Activated T-cell treated with anti-CD3 and anti-CD28 coated beads, Interleukin-2, amount 50 U/mL, for 4 hours (primary cell): Measurements from ENCODE around the gene HOXA10. TPM values are rescaled to one million over a fixed set of nuclear protein-coding genes. Genes with fewer than 3 reads are reported as not detected.

ENCODE experiments used
- ATAC-seq, 2 donors: fragments of 200-7000 bp; cut with Tn5 transposase; one replicate each; pipeline ENCODE4 v1.10.0; 2021
- DNase-seq: peaks from one replicate; pipeline ENCODE4 v3.0.0-alpha.2; 2020
- H3K27me3 Mint-ChIP-seq: one replicate; pipeline ENCODE4 v1.8.0; 2021; ENCODE audit warnings: low read depth, mixed read lengths
- H3K36me3 Mint-ChIP-seq: one replicate; pipeline ENCODE4 v1.8.0; 2022; ENCODE audit warnings: mixed read lengths; ENCODE audit not compliant: insufficient read depth
- H3K4me1 Mint-ChIP-seq: one replicate; pipeline ENCODE4 v1.8.0; 2021; ENCODE audit warnings: low read depth, mixed read lengths
- H3K4me3 Mint-ChIP-seq: one replicate; pipeline ENCODE4 v1.8.0; 2021; ENCODE audit warnings: mild to moderate bottlenecking, moderate library complexity, mixed read lengths
- H3K9me3 Mint-ChIP-seq: one replicate; pipeline ENCODE4 v1.8.0; 2021; ENCODE audit warnings: mixed read lengths
- total RNA-seq, 3 donors: library from RNA; stranded (reverse); gene quantifications; one replicate each; pipeline ENCODE4 v1.2.1, GENCODE V29; 2021

The HOXA10 gene
- total RNA-seq, 3 donors from 2014 or later: 0.08 to 0.14 (median 0.10) TPM

GRCh38 chr7:27128034-27128433 is 46.1 kb downstream of the HOXA10 start:
- H3K27me3 Mint-ChIP-seq: peaks cover 51% of the 10 kb centered on the region
- DNase-seq: no peak
- H3K4me1 Mint-ChIP-seq: no peaks in the 10 kb centered on the region
- no peaks in the 10 kb centered on the region for H3K9me3 Mint-ChIP-seq
- no peaks in the 10 kb centered on the region for H3K36me3 Mint-ChIP-seq
- no peak overlapping the region for H3K4me3 Mint-ChIP-seq
- ATAC-seq: no peak

DNA sequence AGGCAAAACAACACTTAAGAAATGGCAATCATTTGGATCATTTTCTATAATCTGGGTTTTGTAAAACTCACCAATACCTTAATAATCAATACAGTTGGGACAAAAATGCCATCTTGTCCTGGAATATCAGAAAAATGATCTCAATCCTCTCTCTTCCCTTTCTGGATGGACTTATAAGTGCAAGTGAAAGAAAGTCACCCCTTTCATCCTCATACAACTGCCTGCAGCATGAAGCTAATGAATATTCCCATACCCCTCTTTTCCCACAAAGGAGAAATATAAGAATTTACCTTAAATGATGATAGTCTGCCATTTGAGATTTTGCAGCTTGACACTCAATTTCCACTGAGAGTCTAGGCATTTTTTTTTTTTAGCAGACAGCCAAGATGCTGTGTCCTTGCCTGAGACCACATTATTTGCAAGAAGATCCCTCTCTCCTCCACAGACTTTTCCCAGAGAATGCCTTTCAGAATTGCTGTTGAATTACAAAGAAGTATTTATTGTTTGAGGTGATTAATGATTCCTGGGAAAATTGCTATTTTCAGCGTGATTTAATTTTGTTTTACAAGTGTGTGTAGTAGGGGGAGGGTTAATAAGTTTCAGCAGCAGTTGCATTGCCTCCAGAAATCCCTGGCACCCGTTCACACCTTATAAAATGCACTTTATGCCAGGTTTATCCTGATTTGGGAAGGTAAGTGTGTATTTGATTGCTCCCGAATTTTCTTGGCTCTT is 47.4 kb downstream of the HOXA10 start:
- peaks cover 46% of the 10 kb centered on the region for H3K27me3 Mint-ChIP-seq
- H3K4me1 Mint-ChIP-seq: no peaks in the 10 kb centered on the region
- no peaks in the 10 kb centered on the region for H3K36me3 Mint-ChIP-seq
- no peaks in the 10 kb centered on the region for H3K9me3 Mint-ChIP-seq
- DNase-seq (no peak), ATAC-seq (no peak)
- no peak overlapping the region for H3K4me3 Mint-ChIP-seq

DNA sequence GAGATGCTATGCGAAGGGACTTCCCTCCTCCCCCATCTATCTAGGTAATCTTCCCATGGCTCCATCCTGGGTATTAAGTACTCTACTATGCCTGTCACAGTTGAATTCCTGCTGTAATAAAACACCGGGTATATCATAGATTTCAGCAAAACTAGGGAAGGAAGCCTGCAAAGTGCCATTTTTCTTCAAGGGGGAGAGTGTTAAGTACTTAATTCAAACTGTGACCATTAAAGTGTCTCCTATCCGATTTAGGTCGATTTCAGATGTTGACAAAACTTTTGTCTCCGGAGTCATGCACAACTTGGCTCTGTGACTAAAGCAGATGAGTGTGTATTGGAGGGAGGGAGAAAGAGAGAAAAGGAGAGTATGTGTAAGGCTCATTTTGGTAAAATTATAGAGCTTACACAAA is 48.1 kb downstream of the HOXA10 start:
- Mint-ChIP-seq H3K4me3 (no peak overlapping the region), H3K36me3 (no peaks in the 10 kb centered on the region), H3K4me1 (no peaks in the 10 kb centered on the region), H3K27me3 (peaks cover 43% of the 10 kb centered on the region), H3K9me3 (no peaks in the 10 kb centered on the region)
- ATAC-seq: no peak
- no peak for DNase-seq

- peaks cover 43% of the 10 kb centered on the region for H3K27me3 Mint-ChIP-seq
- no peak for DNase-seq
- ATAC-seq: no peak
- no peaks in the 10 kb centered on the region for H3K36me3 Mint-ChIP-seq
- H3K4me1 Mint-ChIP-seq: no peaks in the 10 kb centered on the region
- no peak overlapping the region for H3K4me3 Mint-ChIP-seq
- no peaks in the 10 kb centered on the region for H3K9me3 Mint-ChIP-seq
Observed at GRCh38 chr7:27124902-27125689, 49.0 kb downstream of the HOXA10 start.

GRCh38 chr7:27124096-27124901 is 49.8 kb downstream of the HOXA10 start:
- Mint-ChIP-seq H3K4me3 (no peak overlapping the region), H3K36me3 (no peaks in the 10 kb centered on the region), H3K27me3 (peaks cover 41% of the 10 kb centered on the region), H3K4me1 (no peaks in the 10 kb centered on the region), H3K9me3 (no peaks in the 10 kb centered on the region)
- ATAC-seq: no peak
- DNase-seq: no peak

DNA sequence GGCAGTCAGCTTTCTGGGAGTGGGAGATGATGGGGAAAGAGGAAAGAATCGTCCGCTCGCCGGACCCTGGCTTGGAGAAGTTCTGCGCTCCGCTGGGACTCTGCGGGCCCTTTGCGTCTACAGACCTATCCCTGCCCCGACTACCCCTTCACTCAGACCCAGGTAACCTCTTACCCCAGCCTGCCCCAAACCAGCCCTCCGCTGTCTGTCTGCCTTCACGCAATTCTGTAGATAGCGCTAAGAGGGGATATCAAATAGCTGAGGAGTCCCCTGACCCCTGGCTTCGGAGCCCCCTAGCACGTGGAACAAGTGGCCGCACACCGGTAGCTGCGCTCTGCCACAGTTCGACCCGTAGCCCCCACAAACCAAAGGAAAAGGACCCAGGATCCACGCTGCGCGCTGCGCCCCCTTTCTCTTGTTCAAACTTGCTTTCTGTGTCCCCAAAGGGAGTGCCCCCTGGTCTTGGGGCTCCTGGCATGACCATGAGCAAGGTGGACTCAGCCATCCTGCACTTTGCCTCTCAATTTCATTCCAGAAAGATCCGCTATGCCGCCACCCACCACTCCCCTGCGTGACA is 50.6 kb downstream of the HOXA10 start:
- H3K4me3 Mint-ChIP-seq: no peak overlapping the region
- no peaks in the 10 kb centered on the region for H3K4me1 Mint-ChIP-seq

DNA sequence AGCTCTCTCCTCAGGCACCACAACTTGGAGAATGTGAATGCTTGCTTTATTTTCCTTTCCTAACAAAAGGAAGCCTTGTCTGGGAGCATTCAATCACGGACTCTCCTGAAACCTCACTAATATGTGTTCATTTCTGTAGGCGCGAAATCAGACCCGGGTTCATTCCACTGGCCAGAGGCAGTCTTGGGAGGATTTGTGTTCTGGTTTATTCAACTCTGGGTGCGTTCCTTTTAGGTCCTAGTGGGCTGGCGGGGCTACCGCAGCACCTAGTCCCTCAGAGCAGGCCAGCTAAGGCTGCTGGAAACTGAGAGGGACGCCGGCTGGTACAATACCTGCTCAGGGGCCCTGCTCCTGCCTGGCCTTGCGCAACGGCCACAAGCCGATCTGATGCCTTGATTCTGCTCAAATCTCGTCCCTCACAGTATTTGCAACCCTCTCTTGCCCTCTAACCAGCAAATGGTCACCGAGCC is 51.1 kb downstream of the HOXA10 start:
- DNase-seq: no peak
- peaks cover 35% of the 10 kb centered on the region for H3K27me3 Mint-ChIP-seq
- ATAC-seq: no peak
- no peaks in the 10 kb centered on the region for H3K4me1 Mint-ChIP-seq
- no peaks in the 10 kb centered on the region for H3K36me3 Mint-ChIP-seq
- no peak overlapping the region for H3K4me3 Mint-ChIP-seq
- H3K9me3 Mint-ChIP-seq: no peaks in the 10 kb centered on the region

More for the DNA sequence above, 50.6 kb downstream of the HOXA10 start:
- Mint-ChIP-seq H3K27me3 (peaks cover 37% of the 10 kb centered on the region), H3K9me3 (no peaks in the 10 kb centered on the region), H3K36me3 (no peaks in the 10 kb centered on the region)
- no peak for DNase-seq
- no peak for ATAC-seq

- no peak for DNase-seq
- no peaks in the 10 kb centered on the region for H3K9me3 Mint-ChIP-seq
- no peak overlapping the region for H3K4me3 Mint-ChIP-seq
- H3K4me1 Mint-ChIP-seq: no peaks in the 10 kb centered on the region
- H3K36me3 Mint-ChIP-seq: no peaks in the 10 kb centered on the region
- ATAC-seq: no peak
- peaks cover 31% of the 10 kb centered on the region for H3K27me3 Mint-ChIP-seq
Observed at GRCh38 chr7:27122077-27122910, 51.8 kb downstream of the HOXA10 start.

DNA sequence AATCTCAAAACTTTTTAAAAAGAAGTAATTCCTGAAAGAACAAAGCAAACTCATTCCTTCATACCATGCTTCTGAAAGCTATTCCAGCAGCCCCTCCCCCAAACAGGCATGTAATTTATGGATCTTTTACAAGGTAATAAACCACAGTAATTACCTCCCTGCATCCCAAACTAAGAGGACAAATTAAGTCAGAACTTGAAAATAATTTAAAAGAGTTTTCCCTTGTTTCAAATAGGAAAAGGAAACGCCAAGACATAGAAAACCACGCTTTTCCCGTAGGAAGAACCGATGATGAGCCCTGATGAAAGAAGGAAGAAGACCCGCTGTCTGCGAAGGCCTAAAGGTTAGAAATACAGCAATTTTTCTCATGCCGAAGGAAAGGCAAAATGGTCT is 52.4 kb downstream of the HOXA10 start:
- H3K4me3 Mint-ChIP-seq: no peak overlapping the region

More for the DNA sequence above, 52.4 kb downstream of the HOXA10 start:
- Mint-ChIP-seq H3K4me1 (no peaks in the 10 kb centered on the region), H3K9me3 (no peaks in the 10 kb centered on the region), H3K36me3 (no peaks in the 10 kb centered on the region), H3K27me3 (peaks cover 25% of the 10 kb centered on the region)
- DNase-seq: no peak
- ATAC-seq: no peak

Other genes with a start within 250 kb of the HOXA10 start
- gene HOXA1, start 78.3 kb downstream of the HOXA10 start, total RNA-seq: under 1 TPM; 0.11 to 0.33 (median 0.28) TPM
- gene HOXA2, start 71.6 kb downstream of the HOXA10 start, total RNA-seq: not detected
- gene HOXA4, start 43.6 kb downstream of the HOXA10 start, total RNA-seq: under 1 TPM in 1 of 3 donors, not detected in 2; 0.14 TPM
- not detected for gene HOXA5, start 30.6 kb downstream of the HOXA10 start, total RNA-seq
- not detected for gene HOXA6, start 26.5 kb downstream of the HOXA10 start, total RNA-seq
- gene HOXA3, start 21.7 kb downstream of the HOXA10 start, total RNA-seq: not detected
- gene HOXA7, start 17.6 kb downstream of the HOXA10 start, total RNA-seq: not detected
- gene HOXA9, start 8.8 kb downstream of the HOXA10 start, total RNA-seq: under 1 TPM in 2 of 3 donors, not detected in 1; 0.28 to 0.76 TPM
- not detected for gene HOXA11, start 10.9 kb upstream of the HOXA10 start, total RNA-seq
- not detected for gene HOXA13, start 25.8 kb upstream of the HOXA10 start, total RNA-seq
- not detected for gene EVX1, start 68.5 kb upstream of the HOXA10 start, total RNA-seq